Activated naive CD8-positive, alpha-beta T cell treated with anti-CD3 and anti-CD28 coated beads, Interleukin-2, amount 50 U/mL, for 16 hours (primary cell): Measurements from ENCODE around the gene CGNL1.

Source experiments
- DNase-seq: peaks from one replicate; pipeline ENCODE4 v3.0.0-alpha.2; 2020; ENCODE audit warnings: low read depth, low spot score

CGNL1 gene

GRCh38 chr15:57595011-57595866 lies 218.9 kb downstream of the CGNL1 start:
- DNase-seq, result no peak

DNA sequence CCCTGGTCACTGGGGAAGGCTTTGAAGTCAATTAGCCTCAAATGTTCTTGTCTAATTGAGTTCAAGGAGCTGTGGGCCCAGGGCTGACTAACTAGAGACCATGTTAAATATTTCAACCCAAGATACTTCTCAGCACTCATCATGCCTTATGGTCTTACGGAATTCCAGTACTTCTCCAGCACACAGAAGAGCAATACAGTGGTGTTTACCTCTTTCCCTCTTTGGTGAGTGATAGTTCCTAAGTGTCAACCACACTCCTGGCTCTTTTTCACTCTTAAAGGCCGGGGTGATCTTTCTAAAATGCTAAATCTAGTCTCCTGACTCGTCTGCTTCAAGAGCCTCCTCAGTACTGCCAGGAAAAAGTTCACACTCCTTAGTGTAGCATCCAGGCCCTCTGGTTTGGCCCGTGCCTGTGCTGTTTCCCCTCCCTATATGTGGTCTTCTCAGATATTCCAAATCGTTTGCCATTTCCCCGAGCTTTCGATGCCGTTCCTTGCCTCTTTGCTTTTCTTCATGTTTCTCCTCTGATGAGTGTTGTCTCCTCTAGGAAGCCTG lies 220.1 kb downstream of the CGNL1 start:
- DNase-seq, result no peak

- DNase-seq, result no peak
Measured at GRCh38 chr15:57596978-57597377, 220.7 kb downstream of the CGNL1 start.

GRCh38 chr15:57597431-57597830 lies 221.1 kb downstream of the CGNL1 start:
- no peak for DNase-seq

DNA sequence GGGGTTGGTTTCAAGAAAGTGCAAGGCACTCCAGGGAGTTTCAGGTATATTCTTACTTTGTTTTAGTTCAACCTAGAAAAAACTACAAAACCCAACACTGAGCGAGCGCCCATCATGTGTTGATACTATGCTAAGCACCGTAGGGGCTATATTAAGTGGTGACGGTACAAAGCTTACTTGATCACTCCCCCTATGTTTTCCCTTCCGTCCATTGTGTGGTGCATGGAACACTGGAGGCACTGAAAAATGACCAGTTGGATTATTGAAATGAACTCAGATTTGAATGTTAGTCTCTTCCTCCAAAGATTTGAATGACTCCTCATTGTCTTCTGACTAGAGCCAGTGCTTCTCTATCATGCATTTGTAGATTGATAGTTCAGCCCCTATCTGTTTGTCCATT lies 222.0 kb downstream of the CGNL1 start:
- no peak for DNase-seq

DNA sequence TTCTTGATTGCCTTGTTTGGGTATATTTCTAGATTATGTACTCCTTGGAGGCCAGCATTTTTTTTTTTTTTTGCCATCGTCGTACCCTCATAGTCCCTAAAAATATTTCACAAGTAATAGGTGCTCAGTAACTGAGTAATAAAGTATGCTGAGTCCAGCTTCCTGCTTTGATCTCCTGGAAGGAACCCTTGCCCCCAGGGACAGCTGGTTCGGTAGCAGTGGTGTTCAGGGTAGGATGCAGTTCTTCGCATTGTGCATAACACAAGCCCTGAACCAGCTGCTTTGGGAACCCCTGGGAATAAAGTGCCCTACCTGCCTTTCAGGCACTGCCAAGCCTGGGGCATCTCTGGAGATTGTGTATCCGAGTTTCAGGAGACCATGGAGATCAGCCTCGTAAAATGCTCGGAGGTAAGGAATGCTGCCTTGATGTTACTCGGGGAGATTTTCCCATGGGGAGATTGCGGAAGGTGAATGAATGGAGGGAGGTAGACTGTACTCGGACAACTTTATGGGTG lies 223.0 kb downstream of the CGNL1 start:
- no peak for DNase-seq

GRCh38 chr15:57600197-57600596 lies 223.9 kb downstream of the CGNL1 start:
- no peak for DNase-seq
